Ascending aorta (tissue), 2 donors: Measurements from ENCODE around the gene AACS. TPM values are rescaled to one million over a fixed set of nuclear protein-coding genes. Genes with fewer than 3 reads are reported as not detected.

Experiments
- DNase-seq, 2 donors: peaks; one replicate each; pipeline ENCODE4 v3.0.0-alpha.2; 2019; ENCODE audit warnings: low spot score in 2 of 2
- H3K27ac ChIP-seq, 2 donors: fragments of 200-600 bp; sonication (generic); one replicate each; pipeline ENCODE4 v1.5.1; 2016 to 2017; ENCODE audit warnings: mild to moderate bottlenecking in 1 of 2
- H3K27me3 ChIP-seq: fragments of 200-600 bp; sonication (generic); one replicate; pipeline ENCODE4 v1.5.1; 2017
- H3K36me3 ChIP-seq, 2 donors: fragments of 200-600 bp; sonication (generic); one replicate each; pipeline ENCODE4 v1.5.1; 2016
- H3K4me1 ChIP-seq, 2 donors: fragments of 200-600 bp; sonication (generic); one replicate each; pipeline ENCODE4 v1.5.1; 2016 to 2017; ENCODE audit warnings: mild to moderate bottlenecking in 1 of 2
- H3K4me3 ChIP-seq, 2 donors: fragments of 200-600 bp; sonication (generic); one replicate each; pipeline ENCODE4 v1.5.1; 2016 to 2017; ENCODE audit warnings: mild to moderate bottlenecking in 1 of 2
- H3K9me3 ChIP-seq, 2 donors: fragments of 200-600 bp; sonication (generic); one replicate each; pipeline ENCODE4 v1.5.1; 2016
- CTCF ChIP-seq, 3 experiments: fragments of 200-600 bp in 2 of 3; fragments of 450-650 bp in 1 of 3; sonication (generic) in 2 of 3; IDR thresholded peaks; one replicate each; pipeline ENCODE4 v1.5.1; 2016 to 2019; ENCODE audit warnings: antibody characterized with exemption in 3 of 3, mild to moderate bottlenecking in 1 of 3, moderate library complexity in 1 of 3
- intact Hi-C: fragments of 100-400 bp; cut with DNase I; formaldehyde crosslinking; loops from one replicate; pipeline ENCODE4 v1.15.1; 2023
- total RNA-seq: library from RNA; depleted of rRNA; stranded (reverse); fragments of >200 nt; gene quantifications from one replicate; pipeline ENCODE4 v1.1.0, GENCODE V29; 2016

Gene AACS
- total RNA-seq, 1 donor from 2014 or later: 7.0 TPM

GRCh38 chr12:125152463-125152862, 87.2 kb downstream of the AACS start:
- peaks cover 0 to 4% of the 10 kb centered on the region in 2 donors for H3K9me3 ChIP-seq
- no peak overlapping the region for H3K4me3 ChIP-seq
- intact Hi-C loops: no loop called here
- DNase-seq: no peak
- no peaks in the 10 kb centered on the region for H3K36me3 ChIP-seq
- no peak for TF ChIP-seq CTCF (IDR thresholded peaks at IDR 0.05)
- no peaks in the 10 kb centered on the region for H3K27me3 ChIP-seq
- no peaks in the 10 kb centered on the region for H3K4me1 ChIP-seq
- no peak overlapping the region for H3K27ac ChIP-seq

- Histone ChIP-seq H3K9me3 (peaks cover 0 to 4% of the 10 kb centered on the region in 2 donors), H3K4me3 (no peak overlapping the region), H3K27ac (no peak overlapping the region), H3K36me3 (no peaks in the 10 kb centered on the region), H3K27me3 (no peaks in the 10 kb centered on the region), H3K4me1 (no peaks in the 10 kb centered on the region)
- no peak for TF ChIP-seq CTCF (IDR thresholded peaks at IDR 0.05)
- intact Hi-C loops: no loop called here
- no peak for DNase-seq
Measured at GRCh38 chr12:125155366-125155765, 90.1 kb downstream of the AACS start.

GRCh38 chr12:125157177-125157576, 91.9 kb downstream of the AACS start:
- H3K9me3 ChIP-seq: peaks cover 0 to 4% of the 10 kb centered on the region in 2 donors
- H3K4me1 ChIP-seq: no peaks in the 10 kb centered on the region
- H3K36me3 ChIP-seq: no peaks in the 10 kb centered on the region
- H3K27ac ChIP-seq: no peak overlapping the region
- no peak overlapping the region for H3K4me3 ChIP-seq
- TF ChIP-seq CTCF (IDR thresholded peaks at IDR 0.05): no peak
- no peaks in the 10 kb centered on the region for H3K27me3 ChIP-seq
- intact Hi-C loops: no loop called here
- DNase-seq: no peak

- Histone ChIP-seq H3K4me1 (no peaks in the 10 kb centered on the region), H3K27ac (no peak overlapping the region), H3K4me3 (no peak overlapping the region), H3K9me3 (peaks cover 0 to 4% of the 10 kb centered on the region in 2 donors), H3K27me3 (no peaks in the 10 kb centered on the region), H3K36me3 (no peaks in the 10 kb centered on the region)
- TF ChIP-seq CTCF (IDR thresholded peaks at IDR 0.05): no peak
- DNase-seq: no peak
- intact Hi-C loops: no loop called here
Measured at GRCh38 chr12:125159702-125160101, 94.5 kb downstream of the AACS start.

- no peak overlapping the region for H3K27ac ChIP-seq
- H3K4me3 ChIP-seq: no peak overlapping the region
- no peaks in the 10 kb centered on the region for H3K4me1 ChIP-seq
- no peaks in the 10 kb centered on the region for H3K27me3 ChIP-seq
- peaks cover 0 to 4% of the 10 kb centered on the region in 2 donors for H3K9me3 ChIP-seq
- H3K36me3 ChIP-seq: no peaks in the 10 kb centered on the region
- no peak for TF ChIP-seq CTCF (IDR thresholded peaks at IDR 0.05)
- no peak for DNase-seq
- intact Hi-C loops: no loop called here
Measured at GRCh38 chr12:125160281-125160955, 95.2 kb downstream of the AACS start.

GRCh38 chr12:125161712-125162022, 96.4 kb downstream of the AACS start:
- no peak for TF ChIP-seq CTCF (IDR thresholded peaks at IDR 0.05)

More at GRCh38 chr12:125161712-125162022, 96.4 kb downstream of the AACS start:
- Histone ChIP-seq H3K36me3 (no peaks in the 10 kb centered on the region), H3K4me1 (no peaks in the 10 kb centered on the region), H3K27me3 (no peaks in the 10 kb centered on the region), H3K27ac (no peak overlapping the region), H3K4me3 (no peak overlapping the region), H3K9me3 (peaks cover 0 to 4% of the 10 kb centered on the region in 2 donors)
- intact Hi-C loops: no loop called here
- no peak for DNase-seq
